Measurements from ENCODE around the gene TMEM263. TPM values are rescaled to one million over a fixed set of nuclear protein-coding genes. Genes with fewer than 3 reads are reported as not detected.

TMEM263 gene
- total and polyA plus RNA-seq, 9 of the 15 experiments (the other 6 are each of a cell fraction or from before 2014, with no cell fraction given), result 12.6 to 36.7 (median 24.4) TPM

DNA sequence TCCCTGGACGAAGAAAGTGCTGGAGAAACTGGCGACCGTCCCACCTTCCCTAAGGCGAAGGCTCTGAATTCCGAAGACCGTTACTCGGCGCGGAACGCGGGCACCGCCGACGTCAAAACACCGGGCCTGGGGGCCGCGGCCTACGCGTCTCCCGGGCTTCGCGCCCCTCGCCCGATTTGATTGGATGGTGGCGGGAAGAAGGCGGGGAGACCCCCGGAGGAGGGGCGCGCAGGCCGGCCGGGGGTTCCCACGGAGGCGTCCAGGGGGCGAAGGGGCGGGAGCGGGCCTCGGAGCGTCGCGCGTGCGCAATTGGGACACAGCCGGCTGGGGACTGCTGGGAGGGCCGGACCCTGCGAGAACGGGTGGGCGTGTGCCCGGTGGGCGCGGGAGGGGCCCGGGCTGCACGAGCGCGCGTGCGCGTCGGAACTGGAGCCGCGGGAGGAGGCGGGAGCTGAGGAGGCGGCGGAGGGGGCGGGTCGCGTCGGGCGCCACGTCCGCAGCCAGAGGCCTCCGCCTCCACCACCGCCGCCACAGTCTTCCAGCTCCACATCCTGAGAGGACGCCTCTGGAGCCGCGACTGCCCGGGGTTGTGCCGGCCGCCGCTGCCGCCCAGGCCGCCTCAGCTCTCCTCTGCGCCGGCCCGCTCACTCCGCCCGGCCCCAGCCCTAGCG lies at the start of gene TMEM263 (continued):
- peak; percentile 52; the same call in 1 of the 2 replicates for TF ChIP-seq ZNF224 (CRISPR knock-in tag; IDR thresholded peaks at IDR 0.05)
- no peak for TF ChIP-seq NFATC3 (IDR thresholded peaks at IDR 0.05)
- no peak for TF ChIP-seq PTTG1 (tag; IDR thresholded peaks at IDR 0.05; ENCODE audit: low read depth)
- peak; percentile 29; the same call in 1 of the 2 replicates for TF ChIP-seq DIDO1 (tag; IDR thresholded peaks at IDR 0.05; ENCODE audit: low read depth)
- TF ChIP-seq TRIM24 (IDR thresholded peaks at IDR 0.05), result no peak
- TF ChIP-seq HNRNPUL1 (IDR thresholded peaks at IDR 0.05; ENCODE audit: low read length), result no peak
- TF ChIP-seq EWSR1 (IDR thresholded peaks at IDR 0.05; ENCODE audit: borderline replicate concordance, low read depth, partially characterized antibody), result no peak
- TF ChIP-seq ZSCAN29 (IDR thresholded peaks at IDR 0.05), result no peak
- TF ChIP-seq, protein P1, sequence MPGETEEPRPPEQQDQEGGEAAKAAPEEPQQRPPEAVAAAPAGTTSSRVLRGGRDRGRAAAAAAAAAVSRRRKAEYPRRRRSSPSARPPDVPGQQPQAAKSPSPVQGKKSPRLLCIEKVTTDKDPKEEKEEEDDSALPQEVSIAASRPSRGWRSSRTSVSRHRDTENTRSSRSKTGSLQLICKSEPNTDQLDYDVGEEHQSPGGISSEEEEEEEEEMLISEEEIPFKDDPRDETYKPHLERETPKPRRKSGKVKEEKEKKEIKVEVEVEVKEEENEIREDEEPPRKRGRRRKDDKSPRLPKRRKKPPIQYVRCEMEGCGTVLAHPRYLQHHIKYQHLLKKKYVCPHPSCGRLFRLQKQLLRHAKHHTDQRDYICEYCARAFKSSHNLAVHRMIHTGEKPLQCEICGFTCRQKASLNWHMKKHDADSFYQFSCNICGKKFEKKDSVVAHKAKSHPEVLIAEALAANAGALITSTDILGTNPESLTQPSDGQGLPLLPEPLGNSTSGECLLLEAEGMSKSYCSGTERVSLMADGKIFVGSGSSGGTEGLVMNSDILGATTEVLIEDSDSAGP (CRISPR knock-in tag; IDR thresholded peaks at IDR 0.05), result no peak
- TF ChIP-seq, protein P2, sequence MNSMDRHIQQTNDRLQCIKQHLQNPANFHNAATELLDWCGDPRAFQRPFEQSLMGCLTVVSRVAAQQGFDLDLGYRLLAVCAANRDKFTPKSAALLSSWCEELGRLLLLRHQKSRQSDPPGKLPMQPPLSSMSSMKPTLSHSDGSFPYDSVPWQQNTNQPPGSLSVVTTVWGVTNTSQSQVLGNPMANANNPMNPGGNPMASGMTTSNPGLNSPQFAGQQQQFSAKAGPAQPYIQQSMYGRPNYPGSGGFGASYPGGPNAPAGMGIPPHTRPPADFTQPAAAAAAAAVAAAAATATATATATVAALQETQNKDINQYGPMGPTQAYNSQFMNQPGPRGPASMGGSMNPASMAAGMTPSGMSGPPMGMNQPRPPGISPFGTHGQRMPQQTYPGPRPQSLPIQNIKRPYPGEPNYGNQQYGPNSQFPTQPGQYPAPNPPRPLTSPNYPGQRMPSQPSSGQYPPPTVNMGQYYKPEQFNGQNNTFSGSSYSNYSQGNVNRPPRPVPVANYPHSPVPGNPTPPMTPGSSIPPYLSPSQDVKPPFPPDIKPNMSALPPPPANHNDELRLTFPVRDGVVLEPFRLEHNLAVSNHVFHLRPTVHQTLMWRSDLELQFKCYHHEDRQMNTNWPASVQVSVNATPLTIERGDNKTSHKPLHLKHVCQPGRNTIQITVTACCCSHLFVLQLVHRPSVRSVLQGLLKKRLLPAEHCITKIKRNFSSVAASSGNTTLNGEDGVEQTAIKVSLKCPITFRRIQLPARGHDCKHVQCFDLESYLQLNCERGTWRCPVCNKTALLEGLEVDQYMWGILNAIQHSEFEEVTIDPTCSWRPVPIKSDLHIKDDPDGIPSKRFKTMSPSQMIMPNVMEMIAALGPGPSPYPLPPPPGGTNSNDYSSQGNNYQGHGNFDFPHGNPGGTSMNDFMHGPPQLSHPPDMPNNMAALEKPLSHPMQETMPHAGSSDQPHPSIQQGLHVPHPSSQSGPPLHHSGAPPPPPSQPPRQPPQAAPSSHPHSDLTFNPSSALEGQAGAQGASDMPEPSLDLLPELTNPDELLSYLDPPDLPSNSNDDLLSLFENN (IDR thresholded peaks at IDR 0.05; ENCODE audit: low read depth in 2 of 2, low read length in 2 of 2), result no peak
- no peak for TF ChIP-seq MEF2A (IDR thresholded peaks at IDR 0.05; ENCODE audit: control insufficient read depth, low read depth, low read length)
- no peak for TF ChIP-seq SRSF9 (IDR thresholded peaks at IDR 0.05; ENCODE audit: borderline replicate concordance, low read depth, low read length)
- TF ChIP-seq RBBP5 (IDR thresholded peaks at IDR 0.05; ENCODE audit: borderline replicate concordance, insufficient read depth, low read length, poor library complexity, severe bottlenecking), result peak; percentile 50
- peak in 1 of 2 experiments; percentile 49; a peak in 1 of 4 replicates for TF ChIP-seq SIN3A (IDR thresholded peaks at IDR 0.05; ENCODE audit: borderline replicate concordance in 2 of 2, control insufficient read depth in 1 of 2, low read depth in 2 of 2, low read length in 2 of 2)
- TF ChIP-seq, protein P3, sequence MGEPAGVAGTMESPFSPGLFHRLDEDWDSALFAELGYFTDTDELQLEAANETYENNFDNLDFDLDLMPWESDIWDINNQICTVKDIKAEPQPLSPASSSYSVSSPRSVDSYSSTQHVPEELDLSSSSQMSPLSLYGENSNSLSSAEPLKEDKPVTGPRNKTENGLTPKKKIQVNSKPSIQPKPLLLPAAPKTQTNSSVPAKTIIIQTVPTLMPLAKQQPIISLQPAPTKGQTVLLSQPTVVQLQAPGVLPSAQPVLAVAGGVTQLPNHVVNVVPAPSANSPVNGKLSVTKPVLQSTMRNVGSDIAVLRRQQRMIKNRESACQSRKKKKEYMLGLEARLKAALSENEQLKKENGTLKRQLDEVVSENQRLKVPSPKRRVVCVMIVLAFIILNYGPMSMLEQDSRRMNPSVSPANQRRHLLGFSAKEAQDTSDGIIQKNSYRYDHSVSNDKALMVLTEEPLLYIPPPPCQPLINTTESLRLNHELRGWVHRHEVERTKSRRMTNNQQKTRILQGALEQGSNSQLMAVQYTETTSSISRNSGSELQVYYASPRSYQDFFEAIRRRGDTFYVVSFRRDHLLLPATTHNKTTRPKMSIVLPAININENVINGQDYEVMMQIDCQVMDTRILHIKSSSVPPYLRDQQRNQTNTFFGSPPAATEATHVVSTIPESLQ (CRISPR knock-in tag; IDR thresholded peaks at IDR 0.05), result no peak
- TF ChIP-seq ETV6 (IDR thresholded peaks at IDR 0.05; ENCODE audit: borderline replicate concordance in 1 of 2, low read depth in 2 of 2, low read length in 1 of 2), result no peak
- no peak for TF ChIP-seq ETV6 (CRISPR knock-in tag; IDR thresholded peaks at IDR 0.05; ENCODE audit: borderline replicate concordance)
- TF ChIP-seq NRF1 (conservative IDR thresholded peaks at IDR 0.05 in 1 of 2, IDR thresholded peaks at IDR 0.05 in 1 of 2), result peak; percentile 94 to 95
- TF ChIP-seq ZNF699 (CRISPR knock-in tag; IDR thresholded peaks at IDR 0.05; ENCODE audit: insufficient replicate concordance), result no peak
